Hematopoietic multipotent progenitor cell treated with erythropoietin and hydrocortisone succinate and interleukin-3 and kit ligand, for 6 days (in vitro differentiated cells): ENCODE data around the gene C1orf216.
"Not testable (repeated sequence)": the region's sequence is repeated elsewhere in the genome, so short reads cannot be mapped to it uniquely, and the experiment has no call there.

ENCODE experiments used
- DNase-seq: peaks from one replicate; pipeline ENCODE4 v3.0.0-alpha.2; 2015

Gene C1orf216

DNA sequence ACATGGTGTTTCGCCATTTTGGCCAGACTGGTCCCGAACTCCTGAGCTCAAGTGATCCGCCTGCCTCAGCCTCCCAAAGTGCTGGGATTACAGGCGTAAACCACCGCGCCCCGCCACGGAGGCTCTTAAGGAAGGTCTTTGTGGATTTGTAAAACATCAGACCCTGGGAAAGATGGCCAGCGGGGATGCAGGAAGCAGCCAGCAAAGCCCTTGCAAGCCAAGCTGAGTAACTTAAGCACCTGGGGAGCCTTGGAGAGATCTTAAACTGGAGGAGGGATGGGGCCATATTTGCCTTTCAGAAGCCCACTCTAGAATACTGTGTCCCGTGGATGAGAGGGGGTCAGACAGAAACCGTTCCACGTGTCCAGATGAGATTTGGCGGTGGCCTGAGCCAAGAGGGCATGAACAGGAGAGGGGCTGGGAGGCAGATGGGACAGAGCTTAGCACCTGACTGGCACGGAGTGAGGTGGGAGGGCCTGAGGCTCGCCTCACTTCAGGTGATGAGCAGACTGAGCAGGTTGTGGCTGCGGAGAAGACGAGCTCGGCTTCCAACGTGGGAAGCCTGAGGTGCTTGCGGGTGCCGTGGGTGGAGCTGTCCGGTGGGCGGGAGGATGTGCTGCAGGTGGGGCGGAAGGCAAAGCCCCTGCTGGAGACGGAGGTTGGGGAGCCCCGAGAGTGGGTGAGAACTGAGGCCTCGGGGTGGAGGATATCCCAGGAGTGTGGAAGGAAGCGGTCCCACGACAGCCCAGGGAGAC lies 11.7 kb downstream of the C1orf216 start:
- DNase-seq: no peak

DNA sequence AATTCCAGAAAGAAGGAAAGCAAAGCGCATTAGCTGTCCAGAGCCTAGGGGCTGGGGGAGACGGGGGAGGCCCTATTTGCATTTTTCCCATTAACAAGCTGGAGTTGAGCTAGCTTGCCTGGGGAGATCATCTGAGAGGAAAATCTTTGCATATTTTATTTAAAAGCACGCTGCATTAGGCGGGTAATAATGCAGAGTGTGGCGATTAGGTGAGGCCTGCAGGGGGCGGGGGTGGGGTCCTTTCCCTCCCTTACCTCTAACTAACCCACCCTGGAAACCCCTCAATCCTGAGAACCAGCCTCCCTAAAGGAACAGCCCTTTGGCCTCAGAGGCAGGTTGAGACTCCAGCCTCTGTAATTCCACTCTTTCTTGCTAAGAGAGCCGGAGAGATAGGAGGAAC lies 16.2 kb downstream of the C1orf216 start:
- no peak for DNase-seq

DNA sequence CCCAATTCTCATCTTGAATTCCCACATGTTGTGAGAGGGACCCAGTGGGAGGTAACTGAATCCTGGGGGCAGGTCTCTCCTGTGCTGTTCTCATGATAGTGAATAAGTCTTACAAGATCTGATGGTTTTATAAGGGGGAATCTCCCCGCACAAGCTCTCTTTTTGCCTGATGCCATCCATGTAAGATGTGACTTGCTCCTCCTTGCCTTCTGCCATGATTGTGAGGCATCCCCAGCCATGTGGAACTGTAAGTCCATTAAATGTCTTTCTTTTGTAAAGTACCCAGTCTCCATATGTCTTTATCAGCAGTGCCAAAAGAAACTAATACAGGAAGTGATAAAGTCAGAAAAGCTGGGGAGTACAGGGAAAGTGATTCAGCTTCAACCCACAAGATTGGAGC lies 19.5 kb downstream of the C1orf216 start:
- DNase-seq: not testable (repeated sequence)

DNA sequence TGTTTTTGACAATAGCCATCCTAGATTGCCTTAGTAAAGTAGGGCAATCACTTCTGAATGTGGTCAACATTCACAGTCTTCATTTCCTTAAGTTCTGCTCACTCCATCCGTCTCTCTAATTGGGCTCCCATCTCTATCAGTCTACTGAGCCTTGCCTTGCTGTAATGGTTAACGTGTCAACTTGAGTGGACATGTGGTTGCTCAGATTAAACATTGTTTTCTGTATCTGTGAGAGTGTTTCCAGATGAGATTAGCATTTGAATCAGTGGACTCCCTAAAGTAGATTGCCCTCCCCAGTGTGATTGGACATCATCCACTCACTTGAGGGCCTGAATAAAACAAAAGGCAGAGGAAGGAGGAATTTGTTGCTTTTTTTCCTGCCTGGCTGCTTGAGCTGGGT lies 26.4 kb downstream of the C1orf216 start:
- peak; percentile 22 for DNase-seq

DNA sequence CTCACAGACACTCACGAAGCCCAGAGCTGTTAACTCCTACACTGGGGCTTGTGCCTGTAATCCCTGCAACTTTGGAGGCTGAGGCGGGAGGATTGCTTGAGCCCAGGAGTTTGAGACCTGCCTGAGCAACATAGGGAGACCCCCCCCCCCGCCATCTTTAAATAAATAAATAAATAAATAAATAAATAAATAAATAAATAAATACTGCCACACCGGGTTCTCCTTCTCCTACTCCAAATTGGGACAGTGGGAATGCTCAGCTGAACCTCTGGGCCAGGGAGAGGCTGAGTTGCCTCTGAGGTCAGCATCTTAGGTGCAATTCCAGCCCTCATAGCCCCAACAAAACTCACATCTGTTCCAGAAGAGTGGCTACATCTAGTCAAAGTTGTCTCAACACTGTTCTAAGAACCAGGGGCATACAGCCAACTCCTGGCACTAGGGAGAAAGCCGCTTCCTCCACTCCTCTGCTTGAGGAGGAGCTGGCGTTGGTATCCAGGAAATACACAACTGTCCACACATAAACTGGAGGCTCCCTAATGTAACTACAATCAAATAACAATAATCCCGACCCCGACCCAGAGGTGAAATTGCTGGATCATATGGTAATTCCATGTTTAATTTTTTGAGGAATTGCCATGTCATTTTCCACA lies 27.0 kb downstream of the C1orf216 start:
- DNase-seq: no peak

DNA sequence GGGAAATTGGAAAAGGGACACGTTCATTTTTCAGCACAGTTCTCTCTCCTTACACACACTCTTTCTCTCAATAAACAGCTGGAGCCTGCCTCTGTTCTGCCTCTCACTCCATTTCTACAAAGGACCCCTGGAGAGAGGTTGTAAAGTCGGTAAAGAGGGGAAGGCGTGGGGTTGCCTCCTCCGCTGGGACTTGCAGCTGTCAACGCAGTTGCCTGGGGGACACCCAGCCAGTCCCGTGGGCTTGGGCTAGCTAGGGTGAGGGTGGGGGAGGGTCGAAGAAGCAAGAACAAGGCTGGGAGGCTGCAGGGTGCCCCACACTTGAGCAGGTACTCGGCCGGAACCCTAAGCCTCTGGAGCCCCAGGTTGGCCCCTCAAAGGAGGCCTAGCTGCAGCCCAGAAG lies 27.6 kb downstream of the C1orf216 start:
- no peak for DNase-seq

DNA sequence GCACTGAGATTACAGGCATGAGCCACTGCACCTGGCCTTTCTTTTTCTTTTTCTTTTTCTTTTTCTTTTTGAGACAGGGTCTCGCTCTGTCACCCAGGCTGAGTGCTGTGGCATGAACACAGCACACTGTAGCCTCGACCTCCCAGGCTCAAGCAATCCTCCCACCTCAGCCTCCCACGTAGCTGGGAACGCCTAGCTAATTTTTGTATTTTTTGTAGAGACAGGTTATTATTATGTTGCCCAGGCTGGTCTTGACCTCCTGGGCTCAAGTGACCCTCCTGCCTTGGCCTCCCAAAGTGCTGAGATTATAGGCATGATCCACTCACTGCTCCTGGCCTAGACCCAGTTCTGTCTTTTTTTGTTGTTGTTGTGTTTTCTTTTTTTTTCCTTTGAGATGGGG lies 28.6 kb downstream of the C1orf216 start:
- DNase-seq: not testable (repeated sequence)

DNA sequence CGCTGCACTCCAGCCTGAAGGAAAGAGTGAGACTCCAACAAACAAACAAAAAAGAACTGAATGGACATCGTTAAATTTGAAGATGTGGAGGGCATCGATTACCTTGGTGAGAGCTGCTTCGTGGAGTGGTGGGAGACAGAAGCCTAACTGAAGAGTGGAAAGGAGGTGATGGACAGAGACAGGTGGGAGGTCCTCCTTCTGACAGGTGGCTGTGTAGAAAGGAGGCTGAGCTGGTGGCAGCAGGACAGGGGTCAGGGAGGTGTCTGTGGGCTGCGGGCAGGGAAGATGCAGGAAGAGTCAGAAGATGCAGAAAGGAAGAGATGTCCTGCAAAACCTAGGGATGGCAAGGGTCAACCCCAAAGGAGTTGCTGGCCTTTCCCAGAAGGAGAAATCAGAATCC lies 30.5 kb downstream of the C1orf216 start:
- no peak for DNase-seq

DNA sequence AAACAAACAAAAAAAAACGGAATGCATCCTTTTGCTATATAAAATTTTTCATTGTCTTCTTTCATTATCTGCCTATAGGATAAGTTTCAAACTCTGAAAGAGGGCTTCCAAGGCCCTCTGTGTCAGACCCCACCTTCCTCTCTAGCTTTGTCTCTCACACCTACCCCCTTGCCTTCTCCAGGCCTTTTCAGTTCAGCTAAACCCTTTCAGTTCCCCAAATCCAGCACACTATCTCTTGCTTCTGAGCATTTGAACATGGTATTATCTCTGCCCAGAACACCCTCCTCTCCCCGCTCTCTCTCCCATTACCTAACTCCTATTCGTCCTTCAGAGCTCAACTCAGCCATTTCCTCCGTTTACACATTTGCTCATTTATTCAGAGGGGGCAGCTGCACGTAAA lies 35.7 kb downstream of the C1orf216 start:
- no peak for DNase-seq

DNA sequence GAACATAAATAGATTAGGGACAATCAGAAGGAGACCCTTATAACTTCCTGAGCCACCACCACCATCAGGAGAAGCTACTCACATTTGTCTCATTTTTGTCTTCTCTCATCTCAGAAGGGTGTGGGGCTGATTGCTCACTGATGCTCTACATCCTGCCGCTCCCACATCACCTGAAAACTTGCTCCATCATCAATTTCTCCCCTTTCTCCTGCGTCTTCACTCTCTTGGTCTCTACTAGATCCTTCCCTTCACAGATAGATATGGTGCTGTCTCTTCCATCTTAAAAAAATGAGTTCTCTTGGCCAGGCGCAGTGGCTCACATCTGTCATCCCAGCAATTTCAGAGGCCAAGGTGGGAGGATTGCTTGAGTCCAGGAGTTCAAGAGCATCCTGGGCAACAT lies 38.4 kb downstream of the C1orf216 start:
- no peak for DNase-seq

DNA sequence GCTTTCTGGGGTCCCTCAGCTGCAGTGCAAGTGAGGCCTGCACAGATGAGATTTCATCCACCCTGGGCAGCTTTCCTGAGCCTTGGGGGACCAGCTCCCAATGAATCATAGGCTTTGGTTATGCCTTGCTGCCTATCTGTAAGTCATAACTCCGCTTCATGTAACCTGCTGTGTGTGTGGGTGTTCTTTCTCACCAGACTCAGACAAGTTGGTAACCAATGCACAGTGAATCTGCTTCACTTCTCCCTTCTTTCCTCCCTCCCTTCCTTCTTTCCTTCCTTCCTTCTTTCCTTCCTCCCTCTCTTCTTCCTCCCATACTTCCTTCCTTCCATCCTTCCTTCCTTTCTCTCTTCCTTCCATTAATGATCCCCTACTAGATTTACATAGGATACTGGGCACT lies 42.9 kb downstream of the C1orf216 start:
- DNase-seq: no peak

DNA sequence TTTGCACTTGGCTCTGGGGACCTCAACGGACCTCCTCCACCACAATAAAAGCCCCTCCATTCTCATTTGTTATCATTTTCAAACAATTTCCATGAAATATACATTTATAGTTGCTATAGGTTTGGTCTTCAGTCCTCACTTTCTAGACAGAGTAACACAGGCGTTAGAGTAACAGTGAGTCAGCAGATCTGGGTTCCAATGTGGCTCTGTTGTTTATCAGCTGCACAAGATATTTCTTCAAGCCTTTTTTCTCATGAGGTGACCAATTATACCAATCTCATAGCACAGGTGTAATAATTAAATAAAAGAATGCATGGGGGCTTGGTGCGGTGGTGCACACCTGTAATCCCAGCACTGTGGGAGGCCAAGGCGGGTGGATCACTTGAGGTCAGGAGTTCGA lies 44.6 kb downstream of the C1orf216 start:
- peak; percentile 73 for DNase-seq

DNA sequence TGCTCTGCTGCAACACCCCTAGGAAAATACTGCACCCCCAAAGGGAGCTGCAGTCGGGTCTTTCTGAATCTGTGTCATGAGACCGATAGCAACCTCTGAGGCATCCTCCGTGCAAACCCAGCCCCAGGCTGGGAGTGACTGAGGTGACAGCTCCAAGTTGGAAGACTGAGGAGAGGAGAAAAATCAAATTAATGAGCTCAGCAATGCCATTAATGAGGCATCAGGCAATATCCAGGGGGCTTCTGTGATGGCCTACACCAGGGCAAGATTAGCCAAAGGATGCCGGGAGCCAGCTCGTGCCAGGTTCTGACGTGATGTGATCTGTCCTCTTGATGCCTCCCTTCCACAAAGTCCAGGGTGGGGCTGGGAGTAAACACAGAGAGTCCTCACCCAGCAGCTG lies 46.6 kb downstream of the C1orf216 start:
- no peak for DNase-seq

DNA sequence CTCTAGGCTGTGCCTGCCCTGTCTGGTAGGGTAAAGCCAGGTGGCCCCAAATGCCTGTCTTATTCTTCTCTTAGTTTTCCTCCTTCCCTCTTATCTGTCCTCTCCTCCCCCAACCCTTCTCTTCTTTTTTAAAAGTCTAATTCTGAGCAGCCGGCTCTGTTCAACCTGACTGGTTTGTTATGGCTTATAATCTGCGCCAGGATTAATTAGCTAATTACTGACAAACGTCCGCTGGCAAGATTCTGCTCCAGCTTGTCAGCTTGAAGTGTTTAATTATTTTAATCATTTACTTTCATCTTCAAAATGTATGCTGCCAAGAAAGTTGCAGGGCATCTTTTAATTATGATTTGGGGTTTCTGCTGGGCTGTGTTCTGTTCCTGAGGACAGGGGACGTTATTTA lies 50.2 kb downstream of the C1orf216 start:
- DNase-seq: no peak

DNA sequence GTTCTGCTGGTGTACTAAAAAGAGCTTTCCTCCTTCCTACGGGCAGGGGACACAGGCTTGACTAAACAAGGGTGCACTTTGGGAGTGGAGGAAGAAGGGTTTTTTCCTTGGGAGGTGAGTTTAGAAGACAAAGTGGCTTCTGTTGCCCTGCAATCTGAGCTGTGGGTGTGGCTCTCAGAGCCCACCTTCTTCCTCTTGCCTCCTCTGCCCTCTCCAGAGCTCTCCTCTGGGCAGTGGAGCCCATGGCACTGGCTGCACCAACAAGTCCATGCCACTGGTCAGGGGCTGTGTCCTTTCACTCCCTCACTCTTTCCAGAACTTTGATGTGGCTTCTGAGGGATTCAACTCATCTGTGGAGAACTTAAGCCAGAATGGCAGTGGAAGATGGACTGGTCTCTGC lies 51.8 kb downstream of the C1orf216 start:
- DNase-seq: no peak

DNA sequence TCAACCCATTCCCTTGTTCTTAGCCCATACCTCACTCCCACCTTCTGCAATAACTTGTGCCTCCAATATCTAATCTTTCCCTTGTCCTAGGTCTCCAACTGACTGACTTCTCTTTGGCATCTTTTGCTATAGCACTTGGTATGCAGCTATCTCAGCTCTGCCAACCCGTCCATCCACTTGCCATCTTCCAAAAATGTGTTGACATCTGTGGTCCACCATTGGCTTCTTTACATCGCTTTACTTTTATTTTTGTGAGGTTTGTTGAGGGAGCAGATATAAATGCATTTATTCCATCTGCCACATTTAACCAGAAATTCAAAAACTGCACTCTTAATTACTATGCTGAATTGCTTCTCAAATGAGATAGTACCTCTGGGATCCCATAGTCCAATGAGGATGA lies 52.5 kb downstream of the C1orf216 start:
- no peak for DNase-seq
